HG03558 (cell line): Measurements from ENCODE around the gene NET1.

Source experiments
- ATAC-seq: cut with Tn5 transposase; IDR thresholded peaks from one replicate; pipeline ENCODE4 v1.9.1; 2021; ENCODE audit warnings: moderate number of reproducible peaks; ENCODE audit not compliant: unreplicated experiment; ENCODE audit errors: extremely low read depth

NET1 gene

GRCh38 chr10:5478694-5479305, 66.4 kb downstream of the NET1 start:
- no peak for ATAC-seq

- ATAC-seq = no peak
Measured at GRCh38 chr10:5479481-5480161, 67.3 kb downstream of the NET1 start.

- no peak for ATAC-seq
Measured at GRCh38 chr10:5480162-5480941, 68.0 kb downstream of the NET1 start.

GRCh38 chr10:5481121-5481520, 68.8 kb downstream of the NET1 start:
- ATAC-seq = no peak

GRCh38 chr10:5482016-5482415, 69.7 kb downstream of the NET1 start:
- ATAC-seq = no peak

GRCh38 chr10:5484205-5484604, 71.8 kb downstream of the NET1 start:
- no peak for ATAC-seq

GRCh38 chr10:5485290-5485689, 72.9 kb downstream of the NET1 start:
- ATAC-seq = no peak

- ATAC-seq = no peak
Measured at GRCh38 chr10:5485948-5486852, 73.8 kb downstream of the NET1 start.

- no peak for ATAC-seq
Measured at GRCh38 chr10:5486853-5487235, 74.5 kb downstream of the NET1 start.

- no peak for ATAC-seq
Measured at GRCh38 chr10:5488272-5489161, 76.2 kb downstream of the NET1 start.

GRCh38 chr10:5490032-5490431, 77.7 kb downstream of the NET1 start:
- no peak for ATAC-seq

GRCh38 chr10:5490698-5491464, 78.5 kb downstream of the NET1 start:
- ATAC-seq = no peak

GRCh38 chr10:5491477-5491876, 79.1 kb downstream of the NET1 start:
- no peak for ATAC-seq

- no peak for ATAC-seq
Measured at GRCh38 chr10:5492322-5492855, 80.0 kb downstream of the NET1 start.

- ATAC-seq = no peak
Measured at GRCh38 chr10:5492929-5493576, 80.7 kb downstream of the NET1 start.

GRCh38 chr10:5493691-5494090, 81.3 kb downstream of the NET1 start:
- no peak for ATAC-seq

- ATAC-seq = no peak
Measured at GRCh38 chr10:5494611-5495010, 82.3 kb downstream of the NET1 start.
